H9 (cell line): ENCODE results near the gene GPC6. TPM values are rescaled to one million over a fixed set of nuclear protein-coding genes. Genes with fewer than 3 reads are reported as not detected.

Experiments
- DNase-seq: peaks from one replicate; pipeline ENCODE4 v3.0.0-alpha.2; 2017
- H2AFZ ChIP-seq: one replicate; pipeline ENCODE4 v1.6.1; 2013; ENCODE audit warnings: mild to moderate bottlenecking, low read length, control low read depth, moderate library complexity
- H2AK5ac ChIP-seq: 2 replicates; pipeline ENCODE4 v1.6.1; 2013; ENCODE audit warnings: low read length, control low read depth, mixed read lengths; ENCODE audit not compliant: insufficient read length
- H2BK120ac ChIP-seq: one replicate; pipeline ENCODE4 v1.6.1; 2013; ENCODE audit warnings: low read depth, mild to moderate bottlenecking, low read length, control low read depth, inconsistent platforms; ENCODE audit not compliant: poor library complexity, severe bottlenecking
- H2BK12ac ChIP-seq: 2 replicates; pipeline ENCODE4 v1.6.1; 2013; ENCODE audit warnings: low read length, control low read depth, mixed read lengths, low read depth; ENCODE audit not compliant: insufficient read length
- H2BK15ac ChIP-seq: 2 replicates; pipeline ENCODE4 v1.6.1; 2013; ENCODE audit warnings: low read depth, low read length, control low read depth
- H2BK20ac ChIP-seq: one replicate; pipeline ENCODE4 v1.6.1; 2013; ENCODE audit warnings: low read depth, mild to moderate bottlenecking, low read length, control low read depth, inconsistent platforms; ENCODE audit not compliant: poor library complexity, severe bottlenecking
- H2BK5ac ChIP-seq: 2 replicates; pipeline ENCODE4 v1.6.1; 2013; ENCODE audit warnings: low read length, control low read depth, mixed read lengths; ENCODE audit not compliant: insufficient read length
- H3K14ac ChIP-seq: 2 replicates; pipeline ENCODE4 v1.6.1; 2013; ENCODE audit warnings: low read length, control low read depth; ENCODE audit not compliant: insufficient read depth
- H3K18ac ChIP-seq: 2 replicates; pipeline ENCODE4 v1.6.1; 2013; ENCODE audit warnings: low read depth, mild to moderate bottlenecking, mixed read lengths, low read length, control low read depth; ENCODE audit not compliant: insufficient read length
- H3K23ac ChIP-seq: 2 replicates; pipeline ENCODE4 v1.6.1; 2013; ENCODE audit warnings: low read length, control low read depth, mixed read lengths, low read depth; ENCODE audit not compliant: insufficient read length
- H3K23me2 ChIP-seq: 2 replicates; pipeline ENCODE4 v1.6.1; 2013; ENCODE audit warnings: low read depth, mild to moderate bottlenecking, mixed read lengths, low read length, control low read depth; ENCODE audit not compliant: insufficient read length, poor library complexity, severe bottlenecking
- H3K27ac ChIP-seq: 2 replicates; pipeline ENCODE4 v1.5.1; 2013; ENCODE audit warnings: low read length, control low read depth, mixed read lengths, low read depth; ENCODE audit not compliant: insufficient read length
- H3K27me3 ChIP-seq: 2 replicates; pipeline ENCODE4 v1.6.1; 2013; ENCODE audit warnings: low read length, control low read depth, inconsistent platforms; ENCODE audit not compliant: insufficient read depth
- H3K4ac ChIP-seq: 2 replicates; pipeline ENCODE4 v1.6.1; 2013; ENCODE audit warnings: low read depth, mild to moderate bottlenecking, control low read depth, inconsistent platforms, low read length, moderate library complexity
- H3K4me1 ChIP-seq: 2 replicates; pipeline ENCODE4 v1.6.1; 2013; ENCODE audit warnings: low read length, control low read depth, inconsistent platforms; ENCODE audit not compliant: insufficient read depth
- H3K4me2 ChIP-seq: 2 replicates; pipeline ENCODE4 v1.6.1; 2013; ENCODE audit warnings: low read length, control low read depth, mixed read lengths; ENCODE audit not compliant: insufficient read length, insufficient read depth
- H3K56ac ChIP-seq: 2 replicates; pipeline ENCODE4 v1.6.1; 2013; ENCODE audit warnings: low read depth, mild to moderate bottlenecking, mixed read lengths, low read length, control low read depth; ENCODE audit not compliant: insufficient read length
- H3K79me1 ChIP-seq: 2 replicates; pipeline ENCODE4 v1.6.1; 2013; ENCODE audit warnings: low read depth, mild to moderate bottlenecking, moderate library complexity, low read length, control low read depth, inconsistent platforms; ENCODE audit not compliant: insufficient read depth, poor library complexity, severe bottlenecking
- H3K79me2 ChIP-seq: 2 replicates; pipeline ENCODE4 v1.6.1; 2013; ENCODE audit warnings: low read length, control low read depth, inconsistent platforms; ENCODE audit not compliant: insufficient read depth
- H3K9ac ChIP-seq: 2 replicates; pipeline ENCODE4 v1.6.1; 2013; ENCODE audit warnings: low read length, control low read depth, mixed read lengths; ENCODE audit not compliant: insufficient read length; ENCODE audit errors: extremely low read depth
- H3K9me3 ChIP-seq: one replicate; pipeline ENCODE4 v1.6.1; 2013; ENCODE audit warnings: low read depth, low read length, inconsistent platforms; ENCODE audit not compliant: control insufficient read depth
- H3T11ph ChIP-seq: one replicate; pipeline ENCODE4 v1.6.1; 2013; ENCODE audit warnings: mild to moderate bottlenecking, low read length, control low read depth, inconsistent platforms
- H4K20me1 ChIP-seq: one replicate; pipeline ENCODE4 v1.6.1; 2013; ENCODE audit not compliant: control insufficient read depth, insufficient read length, insufficient read depth
- H4K5ac ChIP-seq: 2 replicates; pipeline ENCODE4 v1.6.1; 2013; ENCODE audit warnings: low read depth, mild to moderate bottlenecking, mixed read lengths, low read length, control low read depth; ENCODE audit not compliant: insufficient read length
- H4K8ac ChIP-seq: replicated peaks from 2 replicates; pipeline ENCODE4 v1.6.1; 2013; ENCODE audit warnings: low read length, control low read depth, mixed read lengths, low read depth; ENCODE audit not compliant: insufficient read length
- H4K91ac ChIP-seq: 2 replicates; pipeline ENCODE4 v1.6.1; 2013; ENCODE audit warnings: low read depth, mild to moderate bottlenecking, moderate library complexity, mixed read lengths, low read length, control low read depth; ENCODE audit not compliant: insufficient read length
- H3K27ac Mint-ChIP-seq, 3 experiments: 2 replicates in 2 of 3; 3 replicates in 1 of 3; pipeline ENCODE4 v1.8.0; 2020 to 2021; ENCODE audit warnings: mixed read lengths in 3 of 3, mild to moderate bottlenecking in 1 of 3, moderate library complexity in 1 of 3
- H3K27me3 Mint-ChIP-seq: 2 replicates; pipeline ENCODE4 v1.8.0; 2021; ENCODE audit warnings: low read depth, mild to moderate bottlenecking, moderate library complexity, mixed read lengths
- H3K36me3 Mint-ChIP-seq, 3 experiments: 2 replicates in 2 of 3; 3 replicates in 1 of 3; pipeline ENCODE4 v1.8.0; 2020 to 2021; ENCODE audit warnings: low read depth in 3 of 3, mixed read lengths in 3 of 3; ENCODE audit not compliant: insufficient read depth in 1 of 3
- H3K4me1 Mint-ChIP-seq, 2 experiments: 2 replicates each; pipeline ENCODE4 v1.8.0; 2020; ENCODE audit warnings: mixed read lengths in 2 of 2
- H3K4me3 Mint-ChIP-seq, 2 experiments: 2 replicates in 1 of 2; 3 replicates in 1 of 2; pipeline ENCODE4 v1.8.0; 2020 to 2021; ENCODE audit warnings: mild to moderate bottlenecking in 2 of 2, mixed read lengths in 2 of 2, moderate library complexity in 1 of 2
- H3K9me3 Mint-ChIP-seq, 2 experiments: 2 replicates in 1 of 2; 3 replicates in 1 of 2; pipeline ENCODE4 v1.8.0; 2020; ENCODE audit warnings: mild to moderate bottlenecking in 2 of 2, mixed read lengths in 2 of 2, moderate library complexity in 1 of 2
- WGBS: extraction: QIAGEN DNeasy Blood & Tissue Kit; methylation state at CpG from one replicate; pipeline ENCODE4 v1.1.7; 2013; ENCODE audit warnings: missing lambda C conversion rate, low lambda C conversion rate, mixed read lengths; ENCODE audit not compliant: insufficient read length; ENCODE audit errors: extremely low coverage; 5-methylcytosine and 5-hydroxymethylcytosine counted together
- total RNA-seq: library from RNA; stranded (reverse); gene quantifications from 2 replicates; pipeline ENCODE4 v1.2.1, GENCODE V29; 2021
- TF ChIP-seq, protein P1 (sequence below): fragments of 200-600 bp; sonication (generic); conservative IDR thresholded peaks from 3 replicates; pipeline ENCODE4 v1.8.0; 2021; ENCODE audit warnings: antibody characterized with exemption, mild to moderate bottlenecking

The GPC6 gene
- total RNA-seq, 1 experiment from 2014 or later = 15.6 TPM

DNA sequence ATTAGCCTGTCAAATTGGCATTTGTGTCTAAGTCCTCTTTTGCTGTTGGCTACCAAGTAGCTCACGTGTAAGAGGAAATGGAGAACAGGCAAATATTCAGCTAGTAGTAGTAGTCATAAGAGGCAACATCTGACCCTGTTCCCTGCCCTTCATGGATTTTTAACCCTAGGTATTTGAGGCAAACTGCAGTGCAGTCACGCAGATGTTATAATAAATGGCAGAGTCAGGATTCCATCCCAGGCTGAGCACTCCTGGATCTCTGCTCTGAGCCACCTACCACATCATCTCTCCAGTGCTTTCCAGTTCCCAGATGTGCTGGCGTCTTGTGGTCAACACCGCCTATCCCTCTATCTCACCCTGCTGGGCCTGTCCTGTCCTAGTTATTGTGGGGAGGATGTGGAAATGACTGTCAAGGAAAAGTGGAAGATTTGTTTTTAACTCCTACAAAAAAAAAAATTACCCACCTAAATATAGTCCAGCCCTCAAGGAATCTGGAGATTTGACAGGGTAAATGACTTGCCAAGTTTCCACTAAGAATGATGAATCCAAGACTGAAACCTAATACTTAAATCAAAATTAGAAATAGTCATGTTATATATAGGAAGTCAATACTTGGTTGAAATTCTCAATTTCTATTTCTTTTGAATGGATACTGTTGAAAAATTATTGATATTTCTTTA lies 322.9 kb downstream of the GPC6 start:
- H4K91ac ChIP-seq = no peak overlapping the region
- no peak overlapping the region for H3T11ph ChIP-seq
- H3K9me3 ChIP-seq = no peaks in the 10 kb centered on the region
- no CpG with 5 or more reads among the region's 4 CpGs for WGBS
- H3K9ac ChIP-seq = no peak overlapping the region
- Mint-ChIP-seq H3K27ac (peak overlapping the region in 1 of 3 experiments; percentile 78; a peak in 4 of 7 replicates), H3K36me3 (no peaks in the 10 kb centered on the region), H3K27me3 (no peaks in the 10 kb centered on the region), H3K4me3 (no peak overlapping the region), H3K9me3 (no peaks in the 10 kb centered on the region), H3K4me1 (peaks cover 23 to 24% of the 10 kb centered on the region in 2 experiments)
- no peaks in the 10 kb centered on the region for H3K27me3 ChIP-seq
- H2BK20ac ChIP-seq = no peak overlapping the region
- no peak overlapping the region for H2AFZ ChIP-seq
- no peaks in the 10 kb centered on the region; the same call in 1 of the 2 replicates for H3K4me1 ChIP-seq
- H2BK120ac ChIP-seq = no peak overlapping the region
- no peak overlapping the region for H3K23ac ChIP-seq
- H3K4ac ChIP-seq = no peak overlapping the region
- H4K8ac ChIP-seq = no peak overlapping the region
- H4K5ac ChIP-seq = no peak overlapping the region
- no peak overlapping the region for H3K56ac ChIP-seq
- no peak overlapping the region for H2AK5ac ChIP-seq
- H4K20me1 ChIP-seq = no peaks in the 10 kb centered on the region
- H2BK5ac ChIP-seq = no peak overlapping the region
- no peak overlapping the region for H3K14ac ChIP-seq
- H2BK12ac ChIP-seq = no peak overlapping the region
- no peaks in the 10 kb centered on the region for H3K23me2 ChIP-seq
- no peaks in the 10 kb centered on the region for H3K79me2 ChIP-seq
- no peak overlapping the region for H3K27ac ChIP-seq
- no peak overlapping the region for H3K18ac ChIP-seq
- no peak overlapping the region for H3K4me2 ChIP-seq
- no peaks in the 10 kb centered on the region for H3K79me1 ChIP-seq
- no peak for DNase-seq
- TF ChIP-seq, protein P1, sequence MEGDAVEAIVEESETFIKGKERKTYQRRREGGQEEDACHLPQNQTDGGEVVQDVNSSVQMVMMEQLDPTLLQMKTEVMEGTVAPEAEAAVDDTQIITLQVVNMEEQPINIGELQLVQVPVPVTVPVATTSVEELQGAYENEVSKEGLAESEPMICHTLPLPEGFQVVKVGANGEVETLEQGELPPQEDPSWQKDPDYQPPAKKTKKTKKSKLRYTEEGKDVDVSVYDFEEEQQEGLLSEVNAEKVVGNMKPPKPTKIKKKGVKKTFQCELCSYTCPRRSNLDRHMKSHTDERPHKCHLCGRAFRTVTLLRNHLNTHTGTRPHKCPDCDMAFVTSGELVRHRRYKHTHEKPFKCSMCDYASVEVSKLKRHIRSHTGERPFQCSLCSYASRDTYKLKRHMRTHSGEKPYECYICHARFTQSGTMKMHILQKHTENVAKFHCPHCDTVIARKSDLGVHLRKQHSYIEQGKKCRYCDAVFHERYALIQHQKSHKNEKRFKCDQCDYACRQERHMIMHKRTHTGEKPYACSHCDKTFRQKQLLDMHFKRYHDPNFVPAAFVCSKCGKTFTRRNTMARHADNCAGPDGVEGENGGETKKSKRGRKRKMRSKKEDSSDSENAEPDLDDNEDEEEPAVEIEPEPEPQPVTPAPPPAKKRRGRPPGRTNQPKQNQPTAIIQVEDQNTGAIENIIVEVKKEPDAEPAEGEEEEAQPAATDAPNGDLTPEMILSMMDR = no peak
- H2BK15ac ChIP-seq = no peak overlapping the region
